ENCODE data around the gene OR11H7.
"Not testable (repeated sequence)": the region's sequence is repeated elsewhere in the genome, so short reads cannot be mapped to it uniquely, and the experiment has no call there.

OR11H7 gene

GRCh38 chr14:20228681-20229080 lies at the start of gene OR11H7:
Gene OR11H7, plus strand, starts transcription at chr14:20228981.
- no peak for DNase-seq

GRCh38 chr14:20179218-20179617 lies 49.6 kb upstream of the OR11H7 start:
- no peak for DNase-seq

GRCh38 chr14:20179880-20180279 lies 48.9 kb upstream of the OR11H7 start:
- DNase-seq, result no peak

- DNase-seq, result no peak
Observed at GRCh38 chr14:20180486-20180885, 48.3 kb upstream of the OR11H7 start.

GRCh38 chr14:20184181-20184580 lies 44.6 kb upstream of the OR11H7 start:
- DNase-seq, result no peak

GRCh38 chr14:20190596-20190995 lies 38.2 kb upstream of the OR11H7 start, which contains the start of gene OR11G2:
Gene OR11G2, plus strand, starts transcription at chr14:20190896. Its CDS starts 6,542 bp downstream, at chr14:20197438.
- no peak for DNase-seq

GRCh38 chr14:20191396-20191795 lies 37.4 kb upstream of the OR11H7 start:
- no peak for DNase-seq

- DNase-seq, result no peak
Observed at GRCh38 chr14:20194101-20194500, 34.7 kb upstream of the OR11H7 start.

- DNase-seq, result not testable (repeated sequence)
Observed at GRCh38 chr14:20195170-20195569, 33.6 kb upstream of the OR11H7 start.

- no peak for DNase-seq
Observed at GRCh38 chr14:20195911-20196310, 32.9 kb upstream of the OR11H7 start.

GRCh38 chr14:20197459-20197858 lies 31.3 kb upstream of the OR11H7 start:
- no peak for DNase-seq

- no peak for DNase-seq
Observed at GRCh38 chr14:20198991-20199390, 29.8 kb upstream of the OR11H7 start.

- DNase-seq, result no peak
Observed at GRCh38 chr14:20204721-20205120, 24.1 kb upstream of the OR11H7 start.

- no peak for DNase-seq
Observed at GRCh38 chr14:20209595-20209994, 19.2 kb upstream of the OR11H7 start.

- DNase-seq, result not testable (repeated sequence)
Observed at GRCh38 chr14:20212406-20212805, 16.4 kb upstream of the OR11H7 start.

GRCh38 chr14:20215196-20215595 lies 13.6 kb upstream of the OR11H7 start:
- DNase-seq, result no peak

- no peak for DNase-seq
Observed at GRCh38 chr14:20219033-20219432, 9.7 kb upstream of the OR11H7 start.

- no peak for DNase-seq
Observed at GRCh38 chr14:20223410-20223809, 5.4 kb upstream of the OR11H7 start, which contains the start of gene OR11H6. Gene OR11H6, plus strand, starts transcription at chr14:20223710. Its CDS starts 0 bp downstream, at chr14:20223710.

- DNase-seq, result not testable (repeated sequence)
Observed at GRCh38 chr14:20235415-20235814, 6.6 kb downstream of the OR11H7 start.

GRCh38 chr14:20247646-20248246 lies 19.0 kb downstream of the OR11H7 start:
- peak; percentile 1 for DNase-seq

GRCh38 chr14:20262642-20263128 lies 33.9 kb downstream of the OR11H7 start:
- no peak for DNase-seq

- DNase-seq, result not testable (repeated sequence)
Observed at GRCh38 chr14:20264361-20264760, 35.6 kb downstream of the OR11H7 start.

- no peak for DNase-seq
Observed at GRCh38 chr14:20274062-20274461, 45.3 kb downstream of the OR11H7 start.

- DNase-seq, result no peak
Observed at GRCh38 chr14:20277409-20277808, 48.6 kb downstream of the OR11H7 start.

GRCh38 chr14:20278414-20278813 lies 49.6 kb downstream of the OR11H7 start:
- DNase-seq, result peak; percentile 12
